WTC11 (cell line): Measurements from ENCODE around the gene CUL1. TPM values are rescaled to one million over a fixed set of nuclear protein-coding genes. Genes with fewer than 3 reads are reported as not detected.

Experiments
- ATAC-seq: fragments of 200-7000 bp; cut with Tn5 transposase; 2 replicates; pipeline ENCODE4 v1.10.0; 2021; ENCODE audit warnings: mild to moderate bottlenecking, moderate library complexity
- CTCF ChIA-PET: fragments of 300-600 bp; sonication (Branson Sonifier 250); formaldehyde crosslinking; loops from one replicate; lab custom pipeline; 2021; ENCODE audit warnings: antibody characterized with exemption; lab: Charles Lee
- POLR2A ChIA-PET: fragments of 350-600 bp; sonication (Branson Sonifier 250); formaldehyde crosslinking; loops from one replicate; lab custom pipeline; 2021; ENCODE audit warnings: antibody characterized with exemption; lab: Charles Lee
- DNase-seq: peaks from one replicate; pipeline ENCODE4 v3.0.0; 2021; ENCODE audit warnings: low spot score
- H3K27ac Mint-ChIP-seq: 2 replicates; pipeline ENCODE4 v1.8.0; 2021; ENCODE audit warnings: mixed read lengths
- H3K27me3 Mint-ChIP-seq: 2 replicates; pipeline ENCODE4 v1.8.0; 2021; ENCODE audit warnings: low read depth, mild to moderate bottlenecking, moderate library complexity, mixed read lengths
- H3K36me3 Mint-ChIP-seq: 2 replicates; pipeline ENCODE4 v1.8.0; 2021; ENCODE audit warnings: mixed read lengths
- H3K4me1 Mint-ChIP-seq: 2 replicates; pipeline ENCODE4 v1.8.0; 2022; ENCODE audit warnings: mixed read lengths
- H3K4me3 Mint-ChIP-seq: 2 replicates; pipeline ENCODE4 v1.8.0; 2021; ENCODE audit warnings: mild to moderate bottlenecking, moderate library complexity, mixed read lengths
- H3K9me3 Mint-ChIP-seq: 2 replicates; pipeline ENCODE4 v1.8.0; 2021; ENCODE audit warnings: mixed read lengths
- ATF3 ChIP-seq: sonication (generic); formaldehyde crosslinking; conservative IDR thresholded peaks from 2 replicates; pipeline ENCODE4 v1.8.1; 2022; ENCODE audit warnings: mild to moderate bottlenecking, missing genetic modification reagents
- CBFB ChIP-seq: sonication (generic); formaldehyde crosslinking; IDR thresholded peaks from 2 replicates; pipeline ENCODE4 v1.8.1; 2022; ENCODE audit warnings: mild to moderate bottlenecking, low read depth, missing genetic modification reagents
- EMX1 ChIP-seq: fragments of 250-450 bp; sonication (Bioruptor Pico); IDR thresholded peaks from 2 replicates; pipeline ENCODE4 v1.8.0; 2021; ENCODE audit warnings: mild to moderate bottlenecking
- ETV6 ChIP-seq: sonication (generic); formaldehyde crosslinking; IDR thresholded peaks from 2 replicates; pipeline ENCODE4 v1.8.1; 2022; ENCODE audit warnings: mild to moderate bottlenecking, missing genetic modification reagents
- FOXK1 ChIP-seq: sonication (generic); formaldehyde crosslinking; IDR thresholded peaks from 2 replicates; pipeline ENCODE4 v1.8.0; 2022; ENCODE audit warnings: mild to moderate bottlenecking, moderate library complexity, missing genetic modification reagents
- GRHL2 ChIP-seq: fragments of 250-450 bp; sonication (Bioruptor Pico); IDR thresholded peaks from 2 replicates; pipeline ENCODE4 v1.8.0; 2022; ENCODE audit warnings: mild to moderate bottlenecking, moderate library complexity; ENCODE audit not compliant: insufficient replicate concordance, severe bottlenecking
- GTF2I ChIP-seq: fragments of 250-450 bp; sonication (Bioruptor Pico); conservative IDR thresholded peaks from 2 replicates; pipeline ENCODE4 v1.4.0; 2021; ENCODE audit warnings: mild to moderate bottlenecking
- KAT7 ChIP-seq: sonication (generic); formaldehyde crosslinking; IDR thresholded peaks from 2 replicates; pipeline ENCODE4 v1.8.1; 2023; ENCODE audit warnings: missing genetic modification reagents, mild to moderate bottlenecking, borderline replicate concordance
- MAX ChIP-seq: sonication (generic); formaldehyde crosslinking; IDR thresholded peaks from 2 replicates; pipeline ENCODE4 v1.8.0; 2022; ENCODE audit warnings: mild to moderate bottlenecking, missing genetic modification reagents
- MYBL2 ChIP-seq: sonication (generic); formaldehyde crosslinking; IDR thresholded peaks from 2 replicates; pipeline ENCODE4 v1.8.1; 2023; ENCODE audit warnings: mild to moderate bottlenecking, moderate library complexity, missing genetic modification reagents
- NFATC4 ChIP-seq: fragments of 250-450 bp; sonication (Bioruptor Pico); IDR thresholded peaks from 2 replicates; pipeline ENCODE4 v1.9.0; 2021; ENCODE audit warnings: mild to moderate bottlenecking
- NFYB ChIP-seq: sonication (generic); formaldehyde crosslinking; conservative IDR thresholded peaks from 2 replicates; pipeline ENCODE4 v1.8.0; 2022; ENCODE audit warnings: low read depth, missing genetic modification reagents
- NR1H2 ChIP-seq: sonication (generic); formaldehyde crosslinking; IDR thresholded peaks from 2 replicates; pipeline ENCODE4 v1.9.0; 2021; ENCODE audit warnings: mild to moderate bottlenecking, moderate library complexity, missing genetic modification reagents
- PRDM15 ChIP-seq: sonication (generic); formaldehyde crosslinking; IDR thresholded peaks from 2 replicates; pipeline ENCODE4 v1.8.0; 2022; ENCODE audit warnings: missing genetic modification reagents
- SMAD3 ChIP-seq: sonication (generic); formaldehyde crosslinking; IDR thresholded peaks from 2 replicates; pipeline ENCODE4 v1.8.0; 2022; ENCODE audit warnings: missing genetic modification reagents, mild to moderate bottlenecking, borderline replicate concordance
- TCF7 ChIP-seq: sonication (generic); formaldehyde crosslinking; IDR thresholded peaks from 2 replicates; pipeline ENCODE4 v1.8.0; 2022; ENCODE audit warnings: mild to moderate bottlenecking, low read depth, missing genetic modification reagents, moderate library complexity
- ZNF317 ChIP-seq: sonication (generic); formaldehyde crosslinking; IDR thresholded peaks from 2 replicates; pipeline ENCODE4 v1.8.1; 2023; ENCODE audit warnings: low read depth, mild to moderate bottlenecking, moderate library complexity, missing genetic modification reagents, borderline replicate concordance
- total RNA-seq: library from RNA; stranded (reverse); gene quantifications from 3 replicates; pipeline ENCODE4 v1.2.3, GENCODE V29; 2021
- TF ChIP-seq, protein P1 (sequence below): sonication (generic); formaldehyde crosslinking; IDR thresholded peaks from 2 replicates; pipeline ENCODE4 v1.8.0; 2023; ENCODE audit warnings: mild to moderate bottlenecking, missing genetic modification reagents
- TF ChIP-seq, protein P2 (sequence below): sonication (generic); formaldehyde crosslinking; IDR thresholded peaks from 2 replicates; pipeline ENCODE4 v1.8.0; 2022; ENCODE audit warnings: mild to moderate bottlenecking, missing genetic modification reagents
- TF ChIP-seq, protein P3 (sequence below): sonication (generic); formaldehyde crosslinking; IDR thresholded peaks from 2 replicates; pipeline ENCODE4 v1.8.1; 2023; ENCODE audit warnings: mild to moderate bottlenecking, missing genetic modification reagents
- TF ChIP-seq, protein P4 (sequence below): fragments of 250-450 bp; sonication (Bioruptor Pico); IDR thresholded peaks from 2 replicates; pipeline ENCODE4 v1.9.0; 2021; ENCODE audit warnings: mild to moderate bottlenecking

The CUL1 gene
- total RNA-seq, 1 experiment from 2014 or later = 50.5 TPM

GRCh38 chr7:148828965-148829364, 130.3 kb downstream of the CUL1 start (continued):
- TF ChIP-seq TCF7 (no peak), ETV6 (no peak)
- TF ChIP-seq, protein P1, sequence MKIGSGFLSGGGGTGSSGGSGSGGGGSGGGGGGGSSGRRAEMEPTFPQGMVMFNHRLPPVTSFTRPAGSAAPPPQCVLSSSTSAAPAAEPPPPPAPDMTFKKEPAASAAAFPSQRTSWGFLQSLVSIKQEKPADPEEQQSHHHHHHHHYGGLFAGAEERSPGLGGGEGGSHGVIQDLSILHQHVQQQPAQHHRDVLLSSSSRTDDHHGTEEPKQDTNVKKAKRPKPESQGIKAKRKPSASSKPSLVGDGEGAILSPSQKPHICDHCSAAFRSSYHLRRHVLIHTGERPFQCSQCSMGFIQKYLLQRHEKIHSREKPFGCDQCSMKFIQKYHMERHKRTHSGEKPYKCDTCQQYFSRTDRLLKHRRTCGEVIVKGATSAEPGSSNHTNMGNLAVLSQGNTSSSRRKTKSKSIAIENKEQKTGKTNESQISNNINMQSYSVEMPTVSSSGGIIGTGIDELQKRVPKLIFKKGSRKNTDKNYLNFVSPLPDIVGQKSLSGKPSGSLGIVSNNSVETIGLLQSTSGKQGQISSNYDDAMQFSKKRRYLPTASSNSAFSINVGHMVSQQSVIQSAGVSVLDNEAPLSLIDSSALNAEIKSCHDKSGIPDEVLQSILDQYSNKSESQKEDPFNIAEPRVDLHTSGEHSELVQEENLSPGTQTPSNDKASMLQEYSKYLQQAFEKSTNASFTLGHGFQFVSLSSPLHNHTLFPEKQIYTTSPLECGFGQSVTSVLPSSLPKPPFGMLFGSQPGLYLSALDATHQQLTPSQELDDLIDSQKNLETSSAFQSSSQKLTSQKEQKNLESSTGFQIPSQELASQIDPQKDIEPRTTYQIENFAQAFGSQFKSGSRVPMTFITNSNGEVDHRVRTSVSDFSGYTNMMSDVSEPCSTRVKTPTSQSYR (CRISPR knock-in tag) = no peak

DNA sequence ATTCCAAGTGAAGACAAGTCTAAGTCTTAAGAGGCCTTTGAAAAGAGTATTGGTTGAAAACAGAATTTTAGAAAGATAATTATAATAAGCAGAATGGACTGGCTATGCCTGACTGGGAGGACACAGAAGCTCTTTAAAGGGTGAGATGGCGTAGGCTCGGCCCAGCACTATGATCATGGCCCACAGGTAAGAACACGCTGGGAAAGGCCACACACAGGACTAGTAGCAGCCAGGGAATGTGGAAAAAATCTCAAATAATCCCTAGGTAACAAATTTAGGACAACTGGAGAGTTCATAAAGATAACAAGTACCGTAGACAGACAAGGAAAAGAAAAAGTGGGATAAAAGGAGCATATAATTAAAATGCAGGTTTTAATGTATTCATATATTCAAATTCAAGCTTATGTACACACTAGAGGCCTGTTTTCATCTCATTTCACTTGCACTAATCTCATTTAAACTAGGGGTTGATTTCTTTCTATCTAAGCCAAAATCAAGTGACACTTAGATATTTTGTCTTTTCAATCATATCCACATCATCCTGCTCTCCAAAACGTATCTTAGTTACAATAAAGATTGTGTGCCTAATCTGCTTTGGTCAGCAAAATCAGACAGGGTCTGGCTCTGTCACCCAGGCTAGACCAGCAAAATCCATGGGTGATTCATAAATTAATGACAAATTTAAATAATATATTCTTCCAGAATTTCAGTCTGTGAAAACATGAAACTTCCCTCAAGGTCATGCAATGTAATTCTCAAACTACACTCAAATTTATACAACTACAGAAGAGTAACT, 132.4 kb downstream of the CUL1 start:
- Mint-ChIP-seq H3K4me3 (no peak overlapping the region), H3K27me3 (no peaks in the 10 kb centered on the region), H3K4me1 (no peaks in the 10 kb centered on the region), H3K9me3 (no peaks in the 10 kb centered on the region), H3K27ac (peak overlapping the region; percentile 69; the same call in 1 of the 2 replicates), H3K36me3 (peaks cover 19% of the 10 kb centered on the region)
- TF ChIP-seq, protein P2, sequence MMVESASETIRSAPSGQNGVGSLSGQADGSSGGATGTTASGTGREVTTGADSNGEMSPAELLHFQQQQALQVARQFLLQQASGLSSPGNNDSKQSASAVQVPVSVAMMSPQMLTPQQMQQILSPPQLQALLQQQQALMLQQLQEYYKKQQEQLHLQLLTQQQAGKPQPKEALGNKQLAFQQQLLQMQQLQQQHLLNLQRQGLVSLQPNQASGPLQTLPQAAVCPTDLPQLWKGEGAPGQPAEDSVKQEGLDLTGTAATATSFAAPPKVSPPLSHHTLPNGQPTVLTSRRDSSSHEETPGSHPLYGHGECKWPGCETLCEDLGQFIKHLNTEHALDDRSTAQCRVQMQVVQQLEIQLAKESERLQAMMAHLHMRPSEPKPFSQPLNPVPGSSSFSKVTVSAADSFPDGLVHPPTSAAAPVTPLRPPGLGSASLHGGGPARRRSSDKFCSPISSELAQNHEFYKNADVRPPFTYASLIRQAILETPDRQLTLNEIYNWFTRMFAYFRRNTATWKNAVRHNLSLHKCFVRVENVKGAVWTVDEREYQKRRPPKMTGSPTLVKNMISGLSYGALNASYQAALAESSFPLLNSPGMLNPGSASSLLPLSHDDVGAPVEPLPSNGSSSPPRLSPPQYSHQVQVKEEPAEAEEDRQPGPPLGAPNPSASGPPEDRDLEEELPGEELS (CRISPR knock-in tag) = no peak
- TF ChIP-seq EMX1 (CRISPR knock-in tag) = no peak
- no peak for TF ChIP-seq KAT7 (CRISPR knock-in tag)
- TF ChIP-seq ATF3 (CRISPR knock-in tag) = no peak
- TF ChIP-seq CBFB (CRISPR knock-in tag) = no peak
- no peak for TF ChIP-seq NFYB (CRISPR knock-in tag)
- no peak for TF ChIP-seq ZNF317 (CRISPR knock-in tag)
- no peak for TF ChIP-seq FOXK1
- no peak for TF ChIP-seq SMAD3 (CRISPR knock-in tag)
- no peak for TF ChIP-seq MYBL2
- TF ChIP-seq PRDM15 (CRISPR knock-in tag) = no peak
- TF ChIP-seq, protein P3, sequence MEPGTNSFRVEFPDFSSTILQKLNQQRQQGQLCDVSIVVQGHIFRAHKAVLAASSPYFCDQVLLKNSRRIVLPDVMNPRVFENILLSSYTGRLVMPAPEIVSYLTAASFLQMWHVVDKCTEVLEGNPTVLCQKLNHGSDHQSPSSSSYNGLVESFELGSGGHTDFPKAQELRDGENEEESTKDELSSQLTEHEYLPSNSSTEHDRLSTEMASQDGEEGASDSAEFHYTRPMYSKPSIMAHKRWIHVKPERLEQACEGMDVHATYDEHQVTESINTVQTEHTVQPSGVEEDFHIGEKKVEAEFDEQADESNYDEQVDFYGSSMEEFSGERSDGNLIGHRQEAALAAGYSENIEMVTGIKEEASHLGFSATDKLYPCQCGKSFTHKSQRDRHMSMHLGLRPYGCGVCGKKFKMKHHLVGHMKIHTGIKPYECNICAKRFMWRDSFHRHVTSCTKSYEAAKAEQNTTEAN = no peak
- no peak for TF ChIP-seq GRHL2 (CRISPR knock-in tag)
- no peak for TF ChIP-seq GTF2I (CRISPR knock-in tag)
- no peak for TF ChIP-seq MAX
- no peak for TF ChIP-seq ETV6
- TF ChIP-seq NR1H2 = no peak
- TF ChIP-seq, protein P4, sequence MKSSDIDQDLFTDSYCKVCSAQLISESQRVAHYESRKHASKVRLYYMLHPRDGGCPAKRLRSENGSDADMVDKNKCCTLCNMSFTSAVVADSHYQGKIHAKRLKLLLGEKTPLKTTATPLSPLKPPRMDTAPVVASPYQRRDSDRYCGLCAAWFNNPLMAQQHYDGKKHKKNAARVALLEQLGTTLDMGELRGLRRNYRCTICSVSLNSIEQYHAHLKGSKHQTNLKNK (CRISPR knock-in tag) = no peak
- no peak for TF ChIP-seq NFATC4 (CRISPR knock-in tag)
- ATAC-seq (no peak), DNase-seq (no peak)
- ChIA-PET CTCF (interaction anchor here (1.4 kb wide), 1 partner anchor 84 kb away, joined by 3 read pairs; no protein-coding TSS in a partner anchor), POLR2A (no interaction called here)
